Endometrial microvascular endothelial cells (primary cell): ENCODE data around the gene GPC6. TPM values are rescaled to one million over a fixed set of nuclear protein-coding genes. Genes with fewer than 3 reads are reported as not detected.

ENCODE experiments used
- in situ Hi-C: cut with HindIII; loops from 2 replicates; pipeline ENCODE4 v1.10.0; 2017; ENCODE audit warnings: low sequenced_read_pairs, low pct_unique_long_range_greater_than_20kb; ENCODE audit errors: inconsistent ontology term
- total RNA-seq: library from RNA; depleted of rRNA; stranded (reverse); fragments of >200 nt; gene quantifications from one replicate; pipeline ENCODE4 v1.2.3, GENCODE V29; 2015; ENCODE audit errors: inconsistent ontology term

GPC6 gene
- total RNA-seq, 1 donor from 2014 or later: 0.46 TPM

DNA sequence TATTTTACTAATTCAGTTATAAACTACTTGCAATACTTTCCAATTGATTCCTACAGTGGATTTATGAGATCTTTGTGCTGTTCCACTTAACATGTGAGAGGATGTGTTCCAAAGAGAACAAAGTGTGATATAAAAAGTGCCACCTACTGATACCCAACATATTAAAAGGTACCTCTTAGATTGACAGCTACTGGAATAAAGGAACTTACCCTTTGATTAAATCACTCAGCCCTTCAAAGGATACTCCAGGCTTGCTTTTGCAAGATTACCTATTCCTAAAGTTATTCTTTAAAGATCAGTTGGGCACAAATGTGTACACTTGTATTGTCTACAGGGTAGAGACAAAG lies 1187.0 kb downstream of the GPC6 start:
- in situ Hi-C loops: no loop called here

DNA sequence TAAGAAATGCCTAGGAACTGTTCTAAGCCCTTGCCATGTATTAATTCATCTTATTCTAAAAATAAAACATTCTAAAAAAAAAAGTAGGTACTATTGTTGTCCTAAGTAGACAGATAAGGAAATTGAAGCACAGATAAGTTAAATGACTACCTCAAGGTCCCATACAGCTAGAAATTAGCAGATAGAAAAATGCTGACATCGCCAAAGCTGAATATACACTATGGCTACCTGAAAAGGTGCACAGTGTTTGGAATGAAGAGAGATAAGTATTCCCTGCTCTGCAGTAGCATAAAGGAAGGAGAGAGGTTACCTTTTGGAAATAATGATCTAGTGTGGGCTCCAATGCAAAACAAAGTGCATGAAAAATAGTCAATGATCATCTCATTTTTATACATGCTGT lies 1187.5 kb downstream of the GPC6 start:
- in situ Hi-C loops: no loop called here

DNA sequence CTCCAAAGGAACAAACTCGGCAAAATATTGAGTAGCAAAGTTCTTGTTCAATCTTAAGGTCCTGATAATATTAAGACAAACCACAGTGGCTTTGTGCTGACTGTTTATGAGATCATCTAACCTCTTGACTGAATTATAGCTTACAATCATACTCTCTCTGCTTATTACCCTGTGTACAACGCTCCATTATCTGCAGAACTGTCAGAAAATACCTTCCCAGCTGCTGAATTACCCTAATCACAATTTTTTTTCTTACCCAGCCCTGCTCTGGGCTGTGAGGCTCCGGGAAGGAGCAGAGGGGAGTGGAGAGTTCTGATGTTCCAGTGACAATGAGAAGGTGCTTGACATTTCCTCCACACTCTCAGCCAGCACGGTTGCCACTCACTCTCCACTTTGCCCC lies 1188.1 kb downstream of the GPC6 start:
- in situ Hi-C loops: no loop called here

DNA sequence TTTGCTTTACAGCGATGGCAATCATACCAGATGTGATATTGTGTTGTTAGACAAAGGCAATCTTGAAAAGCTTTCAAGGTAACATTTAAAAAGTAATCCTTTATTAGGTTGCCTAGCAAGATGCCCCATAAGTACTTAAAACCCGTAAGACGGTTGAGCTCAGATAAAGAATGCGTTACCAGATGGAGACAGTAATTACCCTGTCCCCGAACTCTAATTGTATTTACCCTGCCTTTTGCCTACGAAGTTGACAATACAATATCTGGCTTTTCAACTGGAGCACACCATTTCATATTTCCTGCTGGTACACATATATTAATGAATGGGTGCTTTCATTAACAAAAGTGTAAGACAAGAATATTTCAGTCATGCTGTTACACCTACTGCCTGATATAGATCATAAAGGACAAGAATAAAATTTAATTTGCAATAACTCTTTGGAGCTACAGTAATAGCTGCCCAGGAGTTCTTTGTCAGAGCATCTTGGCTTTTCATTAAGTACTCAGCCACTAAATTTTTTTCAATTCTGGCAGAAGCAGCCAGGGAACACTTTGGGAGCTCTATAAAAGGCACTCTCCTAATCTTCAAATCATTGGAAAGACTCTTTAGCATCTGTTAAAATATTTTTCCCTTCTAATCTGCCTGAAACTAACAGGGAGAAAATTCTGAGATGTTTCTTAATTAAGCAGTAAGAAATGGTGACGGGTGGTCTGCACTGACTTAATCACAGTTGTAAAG lies 1189.1 kb downstream of the GPC6 start:
- in situ Hi-C loops: no loop called here

DNA sequence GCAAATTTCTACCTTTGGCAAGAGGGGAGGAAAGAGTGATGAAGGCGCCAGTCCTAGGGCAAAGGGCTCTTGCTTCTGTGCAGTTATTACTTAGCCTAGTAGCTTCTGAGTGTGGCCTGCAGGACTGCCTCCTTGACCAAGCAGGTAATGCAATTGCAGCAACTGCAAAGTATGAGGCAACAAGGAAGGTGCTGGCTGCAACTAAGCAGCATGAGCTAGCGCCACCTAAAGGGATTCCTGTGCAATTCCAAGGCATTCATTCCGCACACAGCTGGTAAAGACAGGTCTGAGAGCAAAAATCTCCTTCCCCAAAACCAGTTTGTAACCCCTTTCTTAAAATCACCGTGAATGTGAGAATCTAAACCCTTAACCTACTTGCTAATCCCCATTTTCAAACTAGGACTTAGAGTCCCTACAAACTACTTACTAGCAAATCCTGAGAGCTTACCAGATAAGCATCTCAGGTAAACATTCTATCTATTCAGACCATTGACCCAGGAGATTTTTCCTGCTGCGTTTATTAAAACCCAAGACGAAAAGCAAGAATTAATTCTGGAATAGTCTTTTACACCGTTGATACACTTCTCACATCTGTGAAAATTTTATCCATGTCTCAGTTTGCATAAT lies 1190.0 kb downstream of the GPC6 start:
- in situ Hi-C loops: no loop called here

DNA sequence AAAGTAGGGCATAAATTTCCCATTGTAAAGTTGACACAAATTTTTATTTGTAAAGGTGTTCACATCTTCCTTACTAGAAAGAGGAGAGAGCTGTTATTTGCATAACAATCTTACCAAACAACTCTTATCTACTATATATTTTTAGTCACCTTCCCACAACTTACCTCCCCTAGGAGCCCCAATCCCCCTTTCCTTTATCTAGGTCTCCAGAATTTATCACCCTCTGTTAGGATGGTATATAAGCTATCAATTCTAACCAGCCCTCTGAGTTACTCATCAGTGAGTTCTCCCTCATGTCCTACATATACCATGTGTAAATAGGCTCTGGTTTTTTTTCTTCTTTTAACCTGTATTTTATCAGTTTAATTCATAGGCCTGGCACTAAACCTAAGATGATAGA lies 1190.7 kb downstream of the GPC6 start:
- in situ Hi-C loops: no loop called here

DNA sequence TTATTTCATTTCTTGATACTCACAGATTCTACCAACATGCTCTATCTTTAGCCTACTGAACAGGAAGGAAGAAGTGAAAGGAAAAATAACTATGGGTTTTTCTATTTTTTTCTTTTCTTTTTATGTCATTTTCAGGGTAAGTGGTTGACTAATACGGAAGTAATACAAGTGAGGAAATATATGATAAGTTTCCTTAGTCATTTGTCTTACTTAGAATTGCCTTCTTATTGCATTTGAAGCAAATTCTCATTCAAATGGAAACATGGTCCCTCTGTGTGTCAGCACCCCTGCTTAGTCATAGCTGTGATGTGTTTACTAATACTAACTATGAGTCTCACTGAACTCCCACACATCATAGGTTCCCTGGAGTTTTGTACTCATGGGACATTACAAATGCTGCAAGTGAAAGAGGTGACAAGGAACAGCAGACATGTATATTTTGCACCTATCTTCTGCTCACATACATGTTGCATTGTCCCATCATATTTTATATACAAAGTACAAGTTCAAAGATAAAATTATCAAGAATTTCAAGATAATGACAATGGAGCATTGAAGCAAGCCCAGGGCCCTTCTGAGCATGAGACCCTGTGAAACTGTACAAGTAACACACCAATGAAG lies 1192.8 kb downstream of the GPC6 start:
- in situ Hi-C loops: no loop called here

DNA sequence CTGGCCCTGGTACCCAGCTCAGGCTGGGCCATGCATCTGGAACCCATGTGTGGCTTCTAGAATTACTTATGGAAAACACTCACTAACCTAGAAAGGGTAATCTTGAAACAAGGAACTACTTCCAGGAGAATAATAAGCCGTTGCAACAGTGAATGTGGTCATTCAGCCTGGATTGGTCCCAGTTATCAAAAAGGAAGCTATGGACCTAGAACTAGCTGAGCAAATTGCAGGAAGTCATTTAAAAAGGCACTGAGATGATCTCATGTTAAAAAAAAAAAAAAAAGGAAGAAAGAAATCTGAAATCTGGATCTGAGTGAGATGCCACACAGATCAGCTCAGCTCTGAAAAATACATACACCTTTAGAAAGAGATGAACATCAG lies 1193.3 kb downstream of the GPC6 start:
- in situ Hi-C loops: no loop called here

DNA sequence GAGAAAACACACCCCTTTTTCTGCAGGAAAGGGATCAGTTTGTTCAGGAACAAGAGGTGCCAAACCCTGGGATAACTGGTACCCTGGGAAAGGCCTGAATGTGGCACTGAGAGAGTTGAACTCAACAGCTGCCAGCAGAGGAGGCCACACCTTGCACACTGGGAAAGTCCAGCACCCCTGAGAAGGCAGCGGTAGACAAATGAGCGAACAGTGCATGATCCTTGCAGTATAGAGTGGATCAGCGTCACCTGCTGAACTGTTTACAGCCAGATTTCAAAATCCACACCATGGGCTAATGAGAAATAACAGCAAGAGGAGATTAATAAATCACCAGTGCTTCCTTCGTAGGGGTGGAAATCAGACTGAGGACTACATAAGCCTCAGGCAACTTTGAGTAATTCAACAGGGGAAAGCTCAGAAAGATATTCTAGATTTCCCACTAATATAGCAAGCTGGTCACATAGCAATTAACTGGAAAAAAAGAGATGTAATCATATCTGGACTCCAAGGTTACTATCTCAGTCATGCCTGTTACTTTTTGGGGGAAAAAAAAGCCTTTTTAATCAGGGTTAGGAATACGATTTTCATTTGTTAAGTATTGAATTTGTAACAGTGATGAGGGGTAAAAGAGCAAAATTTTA lies 1200.8 kb downstream of the GPC6 start:
- in situ Hi-C loops: no loop called here

DNA sequence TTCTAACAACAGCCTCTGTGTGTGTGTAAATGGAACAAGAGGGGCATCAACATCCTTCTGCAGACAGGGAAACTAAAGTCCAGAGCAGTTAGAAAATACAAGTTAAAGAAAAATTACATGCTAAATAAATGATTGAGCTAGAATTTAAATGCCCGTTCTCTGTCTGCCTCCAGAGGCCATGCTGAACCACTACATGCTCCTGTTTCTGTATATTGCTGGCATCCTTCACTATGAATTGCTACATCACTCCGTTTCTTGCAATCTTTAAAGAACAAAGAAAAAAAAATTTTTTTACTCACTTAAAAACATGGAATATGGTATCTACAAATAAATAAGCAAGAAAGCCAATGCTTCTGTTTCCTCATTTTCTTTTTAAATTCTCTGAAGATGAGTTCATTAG lies 1205.0 kb downstream of the GPC6 start:
- in situ Hi-C loops: no loop called here

DNA sequence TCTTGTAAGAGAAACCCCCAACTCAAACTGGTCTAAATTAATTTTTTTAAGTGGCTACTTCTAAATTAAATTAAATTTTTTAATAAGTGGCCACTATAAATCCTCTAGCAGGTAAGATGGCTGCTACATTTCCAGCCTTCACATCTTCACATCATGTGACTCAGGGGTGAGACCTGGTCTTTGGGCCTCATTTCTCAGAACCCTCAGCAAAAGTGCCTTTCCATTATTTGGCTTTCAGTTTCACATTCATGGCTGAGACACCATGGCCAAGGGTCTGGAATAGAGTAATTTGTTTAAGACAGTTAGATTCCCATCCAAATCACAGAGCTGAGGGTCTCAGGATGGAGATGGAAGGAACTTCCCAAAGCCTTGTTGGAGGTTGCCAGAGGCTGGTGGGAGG lies 1205.4 kb downstream of the GPC6 start:
- in situ Hi-C loops: no loop called here

DNA sequence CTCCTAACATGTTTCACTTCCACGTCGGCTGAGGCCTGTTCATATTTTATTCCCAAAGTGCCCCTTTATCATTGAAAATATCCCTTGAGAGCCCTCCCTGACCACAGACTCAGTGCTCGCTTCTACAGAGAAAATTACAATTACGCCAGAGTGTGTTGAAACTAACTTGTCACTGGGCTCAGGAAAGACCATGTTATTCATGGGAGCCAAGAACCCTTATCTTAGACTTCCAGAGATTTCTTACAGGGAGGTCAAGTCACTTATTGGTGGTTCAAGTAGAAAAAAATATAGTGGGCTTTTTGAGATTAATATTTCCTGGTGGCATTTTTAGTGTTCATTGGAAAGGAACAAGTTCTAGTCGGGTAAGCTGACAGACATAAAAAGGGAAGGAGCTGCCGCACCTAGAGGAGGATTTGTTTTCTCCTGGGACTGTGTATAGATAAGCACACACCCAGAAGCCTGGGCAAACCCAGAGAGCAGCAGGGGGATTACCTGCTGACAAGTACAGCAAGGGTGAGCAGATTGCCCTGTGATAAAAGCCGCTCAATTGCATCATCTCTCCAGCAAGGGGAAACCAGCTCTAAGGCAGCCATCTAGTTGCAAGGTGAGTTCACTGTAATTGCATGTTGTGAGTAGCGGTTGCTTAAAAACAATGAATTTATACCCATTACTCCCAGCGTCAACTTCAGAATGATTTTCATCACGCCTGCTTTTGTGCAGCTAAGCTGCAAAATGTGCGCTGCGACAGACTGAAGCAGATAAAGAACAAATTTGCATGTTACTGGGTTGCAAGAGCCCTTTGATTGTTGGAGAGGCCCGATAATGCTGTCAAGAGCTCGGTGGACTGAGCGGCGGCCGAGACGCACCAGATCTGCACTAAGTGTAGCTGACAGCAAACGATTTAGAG lies 1206.7 kb downstream of the GPC6 start:
- in situ Hi-C loops: no loop called here

DNA sequence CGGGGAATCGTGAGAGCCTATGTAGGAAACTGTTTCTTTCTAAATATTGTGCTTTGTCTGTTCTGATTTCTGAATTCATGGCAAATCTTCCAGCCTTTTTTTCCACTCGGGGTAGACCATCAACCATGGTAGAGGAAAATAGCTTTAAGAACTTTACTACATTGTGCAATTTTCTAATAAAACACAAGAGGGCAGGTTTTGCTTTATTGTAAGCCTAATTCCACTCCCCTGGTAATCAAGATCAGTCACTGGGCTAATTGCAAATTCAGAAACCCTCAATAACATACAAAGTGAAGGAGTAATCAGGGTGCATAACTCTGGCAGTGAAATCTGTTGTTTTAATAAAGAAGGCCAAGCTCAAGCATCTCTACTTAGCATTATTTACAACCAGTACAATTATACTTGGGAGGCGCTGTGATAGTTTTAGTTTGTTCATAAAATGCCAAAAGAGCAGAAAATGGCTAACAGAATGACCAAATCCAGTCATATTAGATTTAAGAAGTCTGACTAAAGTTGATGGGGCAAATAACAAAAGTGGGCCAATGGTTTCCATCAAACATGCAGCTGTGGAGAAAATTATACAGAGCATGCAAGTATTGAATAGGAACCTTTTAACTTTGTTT lies 1209.1 kb downstream of the GPC6 start:
- in situ Hi-C loops: no loop called here

DNA sequence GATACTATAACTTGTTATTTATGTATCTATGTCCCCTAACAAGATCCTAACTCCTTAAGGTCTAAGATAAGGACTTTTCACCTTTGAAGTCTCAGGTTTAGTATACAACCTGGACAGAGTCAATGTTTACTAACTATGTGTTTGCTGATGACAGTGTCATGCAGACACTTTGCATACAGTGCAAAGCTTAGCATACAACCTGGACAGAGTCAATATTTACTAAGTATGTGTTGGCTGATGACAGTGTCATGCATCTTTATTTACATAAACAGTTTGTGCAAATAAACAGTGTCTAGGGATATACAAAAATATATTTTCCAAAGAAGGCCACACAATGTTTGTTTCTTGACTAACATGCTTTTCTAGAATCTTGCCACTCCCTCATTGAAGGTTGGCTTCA lies 1218.2 kb downstream of the GPC6 start:
- in situ Hi-C loops: no loop called here

DNA sequence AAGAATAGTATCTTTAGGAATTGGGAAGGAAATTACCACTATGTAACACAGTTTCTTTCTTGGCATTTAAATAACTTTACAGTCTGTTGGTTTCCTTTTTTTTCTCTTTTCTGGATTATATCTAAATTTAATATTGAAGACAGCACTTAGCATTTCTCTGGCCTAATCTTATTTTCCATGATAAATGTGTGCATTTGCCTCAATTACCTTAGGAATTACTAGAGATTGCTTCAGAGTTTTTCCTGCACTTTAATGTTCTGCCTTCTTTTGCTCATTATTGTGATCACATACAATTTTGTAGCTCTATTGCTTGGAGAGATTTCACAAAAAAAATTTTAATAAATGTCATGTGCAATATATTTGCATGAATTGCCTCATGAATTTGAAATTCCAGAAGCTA lies 1227.7 kb downstream of the GPC6 start:
- in situ Hi-C loops: no loop called here

DNA sequence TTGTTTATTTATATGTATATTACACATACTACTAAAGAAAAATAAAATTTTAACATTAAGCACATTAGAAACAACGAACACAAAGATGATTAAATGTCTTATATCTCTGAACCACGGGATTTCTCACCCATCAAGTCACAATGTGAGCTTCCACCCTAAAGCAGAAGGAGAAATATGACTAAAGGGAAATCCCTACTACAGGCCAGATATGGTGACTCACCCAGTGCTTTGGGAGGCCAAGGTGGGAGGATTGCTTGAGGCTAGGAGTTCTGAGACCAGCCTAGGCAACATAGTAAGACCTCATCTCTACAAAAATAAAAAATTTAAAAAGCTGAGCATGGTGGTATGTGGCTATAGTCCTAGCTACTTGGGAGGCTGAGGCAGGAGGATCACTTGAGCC lies 1228.3 kb downstream of the GPC6 start:
- in situ Hi-C loops: no loop called here

DNA sequence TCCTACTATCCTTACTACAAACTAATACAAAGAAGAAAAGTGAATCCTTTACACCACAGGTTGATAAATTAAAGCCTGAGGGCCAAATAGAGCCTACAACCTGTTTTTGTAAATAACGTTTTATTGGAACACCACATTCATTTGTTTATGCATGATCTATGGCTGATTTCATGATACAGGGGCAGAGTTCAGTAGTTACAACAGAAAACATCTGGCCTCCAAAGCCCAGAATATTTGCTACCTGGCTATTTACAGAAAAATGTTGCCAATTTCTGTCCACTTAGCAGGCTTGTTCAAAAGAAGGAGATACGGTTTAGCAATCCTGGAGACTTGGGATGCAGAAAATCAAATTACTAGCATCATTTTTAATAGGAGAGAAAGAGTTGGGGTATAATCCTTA lies 1228.8 kb downstream of the GPC6 start:
- in situ Hi-C loops: no loop called here
